Measurements from ENCODE around the gene RHOT2. TPM values are rescaled to one million over a fixed set of nuclear protein-coding genes. Genes with fewer than 3 reads are reported as not detected.

Gene RHOT2
- total and polyA plus RNA-seq, 2 of the 8 experiments (the other 6 are each of a cell fraction or from before 2014, with no cell fraction given): 149 to 194 TPM

DNA sequence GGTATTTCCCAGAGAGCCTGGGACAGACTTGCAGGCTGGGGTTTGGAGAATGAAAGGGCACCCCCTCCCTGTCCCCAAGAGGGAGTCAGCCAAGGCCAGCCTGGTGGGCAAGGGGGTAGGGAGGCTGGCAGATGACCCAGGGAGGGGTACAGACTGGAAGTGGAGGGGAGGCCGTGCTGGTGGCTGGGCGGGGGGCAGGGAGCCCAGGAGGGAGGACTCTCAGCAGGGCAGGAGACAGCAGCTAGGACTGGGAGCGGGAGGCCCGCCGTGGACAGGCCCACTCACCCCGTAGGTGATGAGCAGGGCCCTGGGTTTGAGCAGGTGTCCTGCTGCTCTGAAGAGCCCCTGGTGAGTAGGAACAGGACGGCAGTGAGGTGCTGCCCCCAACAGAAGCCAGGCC is 32.9 kb upstream of the RHOT2 start (continued):
- TF ChIP-seq, protein P1, sequence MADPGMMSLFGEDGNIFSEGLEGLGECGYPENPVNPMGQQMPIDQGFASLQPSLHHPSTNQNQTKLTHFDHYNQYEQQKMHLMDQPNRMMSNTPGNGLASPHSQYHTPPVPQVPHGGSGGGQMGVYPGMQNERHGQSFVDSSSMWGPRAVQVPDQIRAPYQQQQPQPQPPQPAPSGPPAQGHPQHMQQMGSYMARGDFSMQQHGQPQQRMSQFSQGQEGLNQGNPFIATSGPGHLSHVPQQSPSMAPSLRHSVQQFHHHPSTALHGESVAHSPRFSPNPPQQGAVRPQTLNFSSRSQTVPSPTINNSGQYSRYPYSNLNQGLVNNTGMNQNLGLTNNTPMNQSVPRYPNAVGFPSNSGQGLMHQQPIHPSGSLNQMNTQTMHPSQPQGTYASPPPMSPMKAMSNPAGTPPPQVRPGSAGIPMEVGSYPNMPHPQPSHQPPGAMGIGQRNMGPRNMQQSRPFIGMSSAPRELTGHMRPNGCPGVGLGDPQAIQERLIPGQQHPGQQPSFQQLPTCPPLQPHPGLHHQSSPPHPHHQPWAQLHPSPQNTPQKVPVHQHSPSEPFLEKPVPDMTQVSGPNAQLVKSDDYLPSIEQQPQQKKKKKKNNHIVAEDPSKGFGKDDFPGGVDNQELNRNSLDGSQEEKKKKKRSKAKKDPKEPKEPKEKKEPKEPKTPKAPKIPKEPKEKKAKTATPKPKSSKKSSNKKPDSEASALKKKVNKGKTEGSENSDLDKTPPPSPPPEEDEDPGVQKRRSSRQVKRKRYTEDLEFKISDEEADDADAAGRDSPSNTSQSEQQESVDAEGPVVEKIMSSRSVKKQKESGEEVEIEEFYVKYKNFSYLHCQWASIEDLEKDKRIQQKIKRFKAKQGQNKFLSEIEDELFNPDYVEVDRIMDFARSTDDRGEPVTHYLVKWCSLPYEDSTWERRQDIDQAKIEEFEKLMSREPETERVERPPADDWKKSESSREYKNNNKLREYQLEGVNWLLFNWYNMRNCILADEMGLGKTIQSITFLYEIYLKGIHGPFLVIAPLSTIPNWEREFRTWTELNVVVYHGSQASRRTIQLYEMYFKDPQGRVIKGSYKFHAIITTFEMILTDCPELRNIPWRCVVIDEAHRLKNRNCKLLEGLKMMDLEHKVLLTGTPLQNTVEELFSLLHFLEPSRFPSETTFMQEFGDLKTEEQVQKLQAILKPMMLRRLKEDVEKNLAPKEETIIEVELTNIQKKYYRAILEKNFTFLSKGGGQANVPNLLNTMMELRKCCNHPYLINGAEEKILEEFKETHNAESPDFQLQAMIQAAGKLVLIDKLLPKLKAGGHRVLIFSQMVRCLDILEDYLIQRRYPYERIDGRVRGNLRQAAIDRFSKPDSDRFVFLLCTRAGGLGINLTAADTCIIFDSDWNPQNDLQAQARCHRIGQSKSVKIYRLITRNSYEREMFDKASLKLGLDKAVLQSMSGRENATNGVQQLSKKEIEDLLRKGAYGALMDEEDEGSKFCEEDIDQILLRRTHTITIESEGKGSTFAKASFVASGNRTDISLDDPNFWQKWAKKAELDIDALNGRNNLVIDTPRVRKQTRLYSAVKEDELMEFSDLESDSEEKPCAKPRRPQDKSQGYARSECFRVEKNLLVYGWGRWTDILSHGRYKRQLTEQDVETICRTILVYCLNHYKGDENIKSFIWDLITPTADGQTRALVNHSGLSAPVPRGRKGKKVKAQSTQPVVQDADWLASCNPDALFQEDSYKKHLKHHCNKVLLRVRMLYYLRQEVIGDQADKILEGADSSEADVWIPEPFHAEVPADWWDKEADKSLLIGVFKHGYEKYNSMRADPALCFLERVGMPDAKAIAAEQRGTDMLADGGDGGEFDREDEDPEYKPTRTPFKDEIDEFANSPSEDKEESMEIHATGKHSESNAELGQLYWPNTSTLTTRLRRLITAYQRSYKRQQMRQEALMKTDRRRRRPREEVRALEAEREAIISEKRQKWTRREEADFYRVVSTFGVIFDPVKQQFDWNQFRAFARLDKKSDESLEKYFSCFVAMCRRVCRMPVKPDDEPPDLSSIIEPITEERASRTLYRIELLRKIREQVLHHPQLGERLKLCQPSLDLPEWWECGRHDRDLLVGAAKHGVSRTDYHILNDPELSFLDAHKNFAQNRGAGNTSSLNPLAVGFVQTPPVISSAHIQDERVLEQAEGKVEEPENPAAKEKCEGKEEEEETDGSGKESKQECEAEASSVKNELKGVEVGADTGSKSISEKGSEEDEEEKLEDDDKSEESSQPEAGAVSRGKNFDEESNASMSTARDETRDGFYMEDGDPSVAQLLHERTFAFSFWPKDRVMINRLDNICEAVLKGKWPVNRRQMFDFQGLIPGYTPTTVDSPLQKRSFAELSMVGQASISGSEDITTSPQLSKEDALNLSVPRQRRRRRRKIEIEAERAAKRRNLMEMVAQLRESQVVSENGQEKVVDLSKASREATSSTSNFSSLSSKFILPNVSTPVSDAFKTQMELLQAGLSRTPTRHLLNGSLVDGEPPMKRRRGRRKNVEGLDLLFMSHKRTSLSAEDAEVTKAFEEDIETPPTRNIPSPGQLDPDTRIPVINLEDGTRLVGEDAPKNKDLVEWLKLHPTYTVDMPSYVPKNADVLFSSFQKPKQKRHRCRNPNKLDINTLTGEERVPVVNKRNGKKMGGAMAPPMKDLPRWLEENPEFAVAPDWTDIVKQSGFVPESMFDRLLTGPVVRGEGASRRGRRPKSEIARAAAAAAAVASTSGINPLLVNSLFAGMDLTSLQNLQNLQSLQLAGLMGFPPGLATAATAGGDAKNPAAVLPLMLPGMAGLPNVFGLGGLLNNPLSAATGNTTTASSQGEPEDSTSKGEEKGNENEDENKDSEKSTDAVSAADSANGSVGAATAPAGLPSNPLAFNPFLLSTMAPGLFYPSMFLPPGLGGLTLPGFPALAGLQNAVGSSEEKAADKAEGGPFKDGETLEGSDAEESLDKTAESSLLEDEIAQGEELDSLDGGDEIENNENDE (IDR thresholded peaks at IDR 0.05; ENCODE audit: insufficient replicate concordance, low read length): no peak
- no peak for TF ChIP-seq POLR2A (IDR thresholded peaks at IDR 0.05; ENCODE audit: control extremely low read depth in 1 of 2, low read depth in 2 of 2, low read length in 2 of 2)
- TF ChIP-seq CREB1 (IDR thresholded peaks at IDR 0.05): no peak
- no peak for TF ChIP-seq KDM4A (IDR thresholded peaks at IDR 0.05; ENCODE audit: low read depth, low read length, severe bottlenecking)
- no peak for TF ChIP-seq SAP30 (IDR thresholded peaks at IDR 0.05; ENCODE audit: insufficient read depth, insufficient replicate concordance, low read length)
- no peak for TF ChIP-seq EZH2 (IDR thresholded peaks at IDR 0.05; ENCODE audit: low read depth, low read length, severe bottlenecking)
- TF ChIP-seq, protein P2, sequence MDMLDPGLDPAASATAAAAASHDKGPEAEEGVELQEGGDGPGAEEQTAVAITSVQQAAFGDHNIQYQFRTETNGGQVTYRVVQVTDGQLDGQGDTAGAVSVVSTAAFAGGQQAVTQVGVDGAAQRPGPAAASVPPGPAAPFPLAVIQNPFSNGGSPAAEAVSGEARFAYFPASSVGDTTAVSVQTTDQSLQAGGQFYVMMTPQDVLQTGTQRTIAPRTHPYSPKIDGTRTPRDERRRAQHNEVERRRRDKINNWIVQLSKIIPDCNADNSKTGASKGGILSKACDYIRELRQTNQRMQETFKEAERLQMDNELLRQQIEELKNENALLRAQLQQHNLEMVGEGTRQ (IDR thresholded peaks at IDR 0.05; ENCODE audit: low read length): no peak
- TF ChIP-seq CBX5 (IDR thresholded peaks at IDR 0.05; ENCODE audit: low read depth, low read length): no peak
- TF ChIP-seq EP300 (IDR thresholded peaks at IDR 0.05; ENCODE audit: borderline replicate concordance in 1 of 2, low read depth in 2 of 2, low read length in 2 of 2): no peak
- no peak for TF ChIP-seq ZNF274 (IDR thresholded peaks at IDR 0.05; ENCODE audit: borderline replicate concordance, extremely low read depth, low read length)
- TF ChIP-seq SRF (IDR thresholded peaks at IDR 0.05; ENCODE audit: low read depth, low read length): no peak

Data from H1 (cell line).